ENCODE measurements around the gene ZNF254. TPM values are rescaled to one million over a fixed set of nuclear protein-coding genes. Genes with fewer than 3 reads are reported as not detected.

The ZNF254 gene
- total and polyA plus RNA-seq, 9 of the 15 experiments (the other 6 are each of a cell fraction or from before 2014, with no cell fraction given) = 10.7 to 22.1 (median 14.2) TPM

DNA sequence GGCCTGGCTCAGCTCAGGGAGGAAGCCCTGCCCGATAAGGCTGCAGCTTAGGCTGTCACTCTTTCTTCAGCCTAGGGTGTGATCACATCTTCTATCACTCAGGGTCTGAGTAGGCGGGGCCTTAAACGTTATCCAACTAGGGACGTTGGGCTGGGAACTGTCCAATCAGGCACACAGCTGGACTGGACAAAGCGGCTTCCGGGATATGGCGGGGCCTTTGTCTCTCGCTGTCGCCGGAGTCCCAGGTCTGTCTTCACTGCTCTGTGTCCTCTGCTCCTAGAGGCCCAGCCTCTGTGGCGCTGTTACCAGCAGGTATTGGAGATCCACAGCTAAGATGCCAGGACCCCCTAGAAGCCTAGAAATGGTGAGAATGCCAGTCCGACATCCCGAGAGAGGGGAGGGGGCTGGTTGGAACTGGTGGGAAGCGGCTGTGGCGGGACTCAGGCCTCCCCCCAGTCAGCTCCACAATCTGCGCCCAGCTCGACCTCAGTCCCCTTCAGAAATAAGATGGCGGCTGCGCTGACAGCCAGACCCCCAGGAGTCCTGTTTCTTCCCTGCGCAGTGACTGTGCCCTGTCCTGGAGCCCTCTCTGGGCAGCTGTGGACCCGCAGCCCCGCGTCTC lies at the start of gene ZNF254 (continued):
- TF ChIP-seq NR4A1 (CRISPR knock-in tag; IDR thresholded peaks at IDR 0.05) (no peak), NR4A1 (tag; IDR thresholded peaks at IDR 0.05) (0 out of 2 replicates have a peak, but pooled peaks have one; percentile 24), MTA3 (IDR thresholded peaks at IDR 0.05; ENCODE audit: borderline replicate concordance) (peak; percentile 82), EGR1 (conservative IDR thresholded peaks at IDR 0.05) (no peak), ZNF696 (CRISPR knock-in tag; conservative IDR thresholded peaks at IDR 0.05) (no peak), HOXB6 (CRISPR knock-in tag; IDR thresholded peaks at IDR 0.05; ENCODE audit: borderline replicate concordance) (no peak), CREB1 (IDR thresholded peaks at IDR 0.05) (0 out of 2 replicates have a peak, but pooled peaks have one; percentile 23), CREB1 (CRISPR knock-in tag; IDR thresholded peaks at IDR 0.05) (no peak), SREBF1 (IDR thresholded peaks at IDR 0.05; ENCODE audit: borderline replicate concordance, low read depth, low read length) (no peak), NBN (IDR thresholded peaks at IDR 0.05; ENCODE audit: low read depth) (no peak), ZBTB34 (CRISPR knock-in tag; IDR thresholded peaks at IDR 0.05) (no peak), KAT2B (IDR thresholded peaks at IDR 0.05; ENCODE audit: low read depth, low read length) (no peak), E2F8 (IDR thresholded peaks at IDR 0.05; ENCODE audit: low read depth, partially characterized antibody) (no peak), SMARCB1 (IDR thresholded peaks at IDR 0.05; ENCODE audit: insufficient read length, low read depth) (no peak), ZNF324 (CRISPR knock-in tag; IDR thresholded peaks at IDR 0.05) (no peak), ZNF766 (CRISPR knock-in tag; conservative IDR thresholded peaks at IDR 0.05) (no peak), SMARCC2 (IDR thresholded peaks at IDR 0.05; ENCODE audit: low read depth) (no peak), EZH2 (IDR thresholded peaks at IDR 0.05; ENCODE audit: borderline replicate concordance, low read depth, low read length) (no peak), MCM2 (IDR thresholded peaks at IDR 0.05; ENCODE audit: low read depth) (no peak), NUFIP1 (IDR thresholded peaks at IDR 0.05; ENCODE audit: partially characterized antibody) (no peak), RFX1 (IDR thresholded peaks at IDR 0.05) (no peak), ZNF121 (CRISPR knock-in tag; conservative IDR thresholded peaks at IDR 0.05) (no peak), CBX8 (IDR thresholded peaks at IDR 0.05; ENCODE audit: borderline replicate concordance, extremely low read depth, low read depth, low read length, poor library complexity, severe bottlenecking) (no peak), TRIM25 (IDR thresholded peaks at IDR 0.05; ENCODE audit: borderline replicate concordance) (no peak)

All from K562 (cell line).